ENCODE data around the gene DNAJC2.

DNAJC2 gene

GRCh38 chr7:103373866-103374643 lies 29.5 kb upstream of the DNAJC2 start:
- no peak for TF ChIP-seq CTCF (IDR thresholded peaks at IDR 0.05)
- Mint-ChIP-seq H3K4me1 (no peaks in the 10 kb centered on the region), H3K9me3 (no peaks in the 10 kb centered on the region), H3K4me3 (no peak overlapping the region), H3K27ac (no peak overlapping the region), H3K27me3 (ENCODE audit: low read depth, poor library complexity) (peaks cover 4% of the 10 kb centered on the region), H3K36me3 (ENCODE audit: low read depth) (no peaks in the 10 kb centered on the region)
- no peak for DNase-seq

GRCh38 chr7:103369432-103369831 lies 24.9 kb upstream of the DNAJC2 start:
- H3K9me3 Mint-ChIP-seq = no peaks in the 10 kb centered on the region
- no peak for TF ChIP-seq CTCF (IDR thresholded peaks at IDR 0.05)
- peaks cover 38% of the 10 kb centered on the region for H3K36me3 Mint-ChIP-seq (ENCODE audit: low read depth)
- H3K4me3 Mint-ChIP-seq = no peak overlapping the region
- no peaks in the 10 kb centered on the region for H3K4me1 Mint-ChIP-seq
- H3K27me3 Mint-ChIP-seq (ENCODE audit: low read depth, poor library complexity) = no peaks in the 10 kb centered on the region
- no peak for DNase-seq
- H3K27ac Mint-ChIP-seq = no peak overlapping the region

- peak overlapping the region; percentile 70 for H3K4me3 Mint-ChIP-seq
- H3K27me3 Mint-ChIP-seq (ENCODE audit: low read depth, poor library complexity) = peaks cover 3% of the 10 kb centered on the region
- H3K27ac Mint-ChIP-seq = peak overlapping the region; percentile 79
- H3K9me3 Mint-ChIP-seq = no peaks in the 10 kb centered on the region
- peaks cover 11% of the 10 kb centered on the region for H3K36me3 Mint-ChIP-seq (ENCODE audit: low read depth)
- DNase-seq = no peak
- peaks cover 33% of the 10 kb centered on the region for H3K4me1 Mint-ChIP-seq
- TF ChIP-seq CTCF (IDR thresholded peaks at IDR 0.05) = no peak
These were observed 5.2 kb upstream of the DNAJC2 start for GRCh38 chr7:103349805-103350204.

- no peak for DNase-seq
- Mint-ChIP-seq H3K27me3 (ENCODE audit: low read depth, poor library complexity) (peaks cover 6% of the 10 kb centered on the region), H3K27ac (no peak overlapping the region), H3K36me3 (ENCODE audit: low read depth) (peaks cover 11% of the 10 kb centered on the region), H3K9me3 (no peaks in the 10 kb centered on the region), H3K4me3 (peak overlapping the region; percentile 100), H3K4me1 (peaks cover 36% of the 10 kb centered on the region)
- no peak for TF ChIP-seq CTCF (IDR thresholded peaks at IDR 0.05)
These were observed 4.4 kb upstream of the DNAJC2 start for GRCh38 chr7:103348959-103349358.

- H3K27ac Mint-ChIP-seq = peak overlapping the region; percentile 100
- peaks cover 11% of the 10 kb centered on the region for H3K36me3 Mint-ChIP-seq (ENCODE audit: low read depth)
- H3K27me3 Mint-ChIP-seq (ENCODE audit: low read depth, poor library complexity) = peaks cover 6% of the 10 kb centered on the region
- H3K4me1 Mint-ChIP-seq = peaks cover 36% of the 10 kb centered on the region
- H3K4me3 Mint-ChIP-seq = peak overlapping the region; percentile 100
- no peak for DNase-seq
- H3K9me3 Mint-ChIP-seq = no peaks in the 10 kb centered on the region
- TF ChIP-seq CTCF (IDR thresholded peaks at IDR 0.05) = no peak
These were observed 3.9 kb upstream of the DNAJC2 start for GRCh38 chr7:103348452-103348851.

All from nephron progenitor cell (in vitro differentiated cells).